Colonic mucosa (tissue), 4 donors: Measurements from ENCODE around the gene KRT35. TPM values are rescaled to one million over a fixed set of nuclear protein-coding genes. Genes with fewer than 3 reads are reported as not detected.

Source experiments
- DNase-seq: peaks from one replicate; pipeline ENCODE4 v3.0.0-alpha.2; 2020
- H3K27ac ChIP-seq: fragments of 200-600 bp; one replicate; pipeline ENCODE4 v1.8.0; 2021
- H3K27me3 ChIP-seq: fragments of 200-600 bp; one replicate; pipeline ENCODE4 v1.8.0; 2021
- H3K36me3 ChIP-seq: fragments of 200-600 bp; one replicate; pipeline ENCODE4 v1.8.0; 2021
- H3K4me1 ChIP-seq: fragments of 200-600 bp; one replicate; pipeline ENCODE4 v1.8.0; 2021; ENCODE audit warnings: mild to moderate bottlenecking
- H3K4me3 ChIP-seq: fragments of 200-600 bp; one replicate; pipeline ENCODE4 v1.8.0; 2021
- H3K9ac ChIP-seq, 2 donors: one replicate each; pipeline ENCODE4 v1.7.0; 2013; ENCODE audit warnings: control low read depth in 2 of 2, low read depth in 2 of 2, low read length in 2 of 2
- H3K9me3 ChIP-seq: fragments of 200-600 bp; one replicate; pipeline ENCODE4 v1.8.0; 2021
- CTCF ChIP-seq: fragments of 200-600 bp; IDR thresholded peaks from one replicate; pipeline ENCODE4 v1.8.0; 2022; ENCODE audit warnings: antibody characterized with exemption, mild to moderate bottlenecking
- intact Hi-C: fragments of 100-400 bp; cut with DNase I; formaldehyde crosslinking; loops from one replicate; pipeline ENCODE4 v1.14.1; 2022
- total RNA-seq, 2 donors: library from RNA; stranded (reverse); fragmentation: NEBNext Ultra II Directional in 1 of 2; extraction: Animal tissue kit (Norgen Biotek cat#: 25700) in 1 of 2; gene quantifications; one replicate each; pipeline ENCODE4 v1.2.1, GENCODE V29; 2021
- donor health status: healthy.
- donor health status: DM: no; HTN: no; CAD: no.
- donor health status: DM: no; HTN: no; CAD: no.

The KRT35 gene
- total RNA-seq, 2 donors from 2014 or later: not detected

GRCh38 chr17:41467561-41467960 is 13.4 kb downstream of the KRT35 start:
- DNase-seq: no peak
- no peaks in the 10 kb centered on the region for H3K27me3 ChIP-seq
- no peaks in the 10 kb centered on the region for H3K36me3 ChIP-seq
- intact Hi-C loops: no loop called here
- no peak overlapping the region for H3K9ac ChIP-seq
- H3K27ac ChIP-seq: no peak overlapping the region
- no peak overlapping the region for H3K4me3 ChIP-seq
- H3K4me1 ChIP-seq: no peaks in the 10 kb centered on the region
- no peaks in the 10 kb centered on the region for H3K9me3 ChIP-seq
- TF ChIP-seq CTCF: no peak

- Histone ChIP-seq H3K27ac (no peak within 1 kb of the TSS), H3K9ac (no peak within 1 kb of the TSS), H3K4me1 (no peaks in the 10 kb centered on the region), H3K36me3 (no peaks in the 10 kb centered on the region), H3K4me3 (no peak within 1 kb of the TSS), H3K27me3 (no peaks in the 10 kb centered on the region), H3K9me3 (no peaks in the 10 kb centered on the region)
- no peak for DNase-seq
- no peak for TF ChIP-seq CTCF
- intact Hi-C loops: no loop called here
Observed at GRCh38 chr17:41466988-41467387, 14.0 kb downstream of the KRT35 start, which contains the start of gene KRT32. TSS of gene KRT32 (minus strand) at chr17:41467386. CDS start at chr17:41467325, 61 bp downstream.

GRCh38 chr17:41464682-41465081 is 16.3 kb downstream of the KRT35 start:
- no peak for TF ChIP-seq CTCF
- Histone ChIP-seq H3K36me3 (no peaks in the 10 kb centered on the region), H3K4me1 (no peaks in the 10 kb centered on the region), H3K9me3 (no peaks in the 10 kb centered on the region), H3K9ac (no peak overlapping the region), H3K4me3 (no peak overlapping the region), H3K27ac (no peak overlapping the region), H3K27me3 (no peaks in the 10 kb centered on the region)
- DNase-seq: no peak
- intact Hi-C loops: no loop called here

- intact Hi-C loops: no loop called here
- H3K4me3 ChIP-seq: no peak overlapping the region
- H3K27ac ChIP-seq: no peak overlapping the region
- no peaks in the 10 kb centered on the region for H3K36me3 ChIP-seq
- no peak for DNase-seq
- H3K4me1 ChIP-seq: no peaks in the 10 kb centered on the region
- H3K9ac ChIP-seq: no peak overlapping the region
- no peaks in the 10 kb centered on the region for H3K27me3 ChIP-seq
- no peak for TF ChIP-seq CTCF
- H3K9me3 ChIP-seq: no peaks in the 10 kb centered on the region
Observed at GRCh38 chr17:41464173-41464572, 16.8 kb downstream of the KRT35 start.

- no peak for DNase-seq
- Histone ChIP-seq H3K27me3 (no peaks in the 10 kb centered on the region), H3K9me3 (no peaks in the 10 kb centered on the region), H3K27ac (no peak overlapping the region), H3K36me3 (no peaks in the 10 kb centered on the region), H3K9ac (no peak overlapping the region), H3K4me1 (no peaks in the 10 kb centered on the region), H3K4me3 (no peak overlapping the region)
- no peak for TF ChIP-seq CTCF
- intact Hi-C loops: no loop called here
Observed at GRCh38 chr17:41463746-41464145, 17.2 kb downstream of the KRT35 start.

GRCh38 chr17:41462705-41463104 is 18.2 kb downstream of the KRT35 start:
- no peak overlapping the region for H3K4me3 ChIP-seq
- no peaks in the 10 kb centered on the region for H3K36me3 ChIP-seq
- DNase-seq: no peak
- no peak overlapping the region for H3K27ac ChIP-seq
- no peak for TF ChIP-seq CTCF
- no peak overlapping the region for H3K9ac ChIP-seq
- no peaks in the 10 kb centered on the region for H3K9me3 ChIP-seq
- intact Hi-C loops: no loop called here
- no peaks in the 10 kb centered on the region for H3K4me1 ChIP-seq
- H3K27me3 ChIP-seq: no peaks in the 10 kb centered on the region
